RWPE2 (cell line): ENCODE results near the gene RCL1.

Experiments
- ATAC-seq: fragments of 200-7000 bp; cut with Tn5 transposase; 3 replicates; pipeline ENCODE4 v1.9.1; 2021; ENCODE audit warnings: low read depth
- DNase-seq: peaks from one replicate; pipeline ENCODE4 v3.0.0-alpha.2; 2020; ENCODE audit warnings: low spot score
- H3K27ac ChIP-seq: fragments of 450-650 bp; 2 replicates; pipeline ENCODE4 v1.5.1; 2017; ENCODE audit warnings: mild to moderate bottlenecking; ENCODE audit not compliant: poor library complexity, severe bottlenecking
- H3K27me3 ChIP-seq: fragments of 250-450 bp; sonication (Bioruptor Pico); 2 replicates; pipeline ENCODE4 v1.5.1; 2021; ENCODE audit warnings: mild to moderate bottlenecking, moderate library complexity; ENCODE audit not compliant: insufficient read depth, poor library complexity, severe bottlenecking
- H3K36me3 ChIP-seq: fragments of 250-450 bp; sonication (Bioruptor Pico); 2 replicates; pipeline ENCODE4 v1.5.1; 2020; ENCODE audit warnings: low read depth, mild to moderate bottlenecking, moderate library complexity
- H3K4me1 ChIP-seq: fragments of 250-450 bp; sonication (Bioruptor Pico); 2 replicates; pipeline ENCODE4 v1.5.1; 2021; ENCODE audit warnings: mild to moderate bottlenecking, moderate library complexity; ENCODE audit not compliant: insufficient read depth, poor library complexity, severe bottlenecking
- H3K4me3 ChIP-seq: fragments of 250-450 bp; sonication (Bioruptor Pico); 2 replicates; pipeline ENCODE4 v1.5.1; 2021; ENCODE audit warnings: mild to moderate bottlenecking, moderate library complexity; ENCODE audit not compliant: severe bottlenecking
- H3K9me3 ChIP-seq: fragments of 250-450 bp; sonication (Bioruptor Pico); 2 replicates; pipeline ENCODE4 v1.5.1; 2021; ENCODE audit warnings: mild to moderate bottlenecking, moderate library complexity; ENCODE audit not compliant: severe bottlenecking
- CTCF ChIP-seq: fragments of 450-650 bp; IDR thresholded peaks from one replicate; pipeline ENCODE4 v1.5.1; 2017; ENCODE audit warnings: mild to moderate bottlenecking, moderate library complexity; ENCODE audit not compliant: poor library complexity, severe bottlenecking

The RCL1 gene

GRCh38 chr9:4879115-4879558 lies 86.4 kb downstream of the RCL1 start:
- no peak for TF ChIP-seq CTCF
- no peak for DNase-seq
- ATAC-seq = no peak
- Histone ChIP-seq H3K9me3 (no peaks in the 10 kb centered on the region), H3K27me3 (no peaks in the 10 kb centered on the region), H3K4me1 (no peaks in the 10 kb centered on the region), H3K4me3 (no peak overlapping the region), H3K27ac (no peak overlapping the region), H3K36me3 (no peaks in the 10 kb centered on the region)

DNA sequence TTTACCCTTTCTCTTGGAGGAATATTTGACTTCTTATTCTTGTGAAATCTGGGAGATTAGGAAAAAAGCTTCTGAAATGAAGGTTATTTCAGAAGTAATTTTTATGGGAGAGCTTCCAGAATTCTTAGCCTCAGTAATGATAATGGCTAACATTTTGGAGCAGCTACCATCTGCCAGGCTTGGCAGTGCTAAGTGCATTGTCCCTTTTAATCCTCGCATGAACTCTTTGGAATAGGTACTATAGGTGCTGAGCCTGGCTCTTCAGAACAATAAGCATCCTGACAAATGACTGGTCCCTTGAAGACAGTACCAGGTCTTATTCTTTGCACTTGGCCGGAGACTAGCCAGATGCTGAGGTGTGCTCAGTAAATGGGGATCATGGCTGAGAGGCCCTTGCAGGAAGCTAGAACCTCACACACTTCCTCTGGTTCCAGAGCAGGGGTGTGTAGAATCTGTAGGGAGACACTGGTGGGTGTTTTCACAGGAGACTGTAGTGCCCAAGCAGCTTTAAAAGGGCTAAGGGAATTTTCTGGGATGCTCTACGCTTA lies 90.7 kb downstream of the RCL1 start:
- Histone ChIP-seq H3K4me3 (no peak overlapping the region), H3K4me1 (no peaks in the 10 kb centered on the region), H3K27ac (no peak overlapping the region), H3K27me3 (no peaks in the 10 kb centered on the region), H3K9me3 (no peaks in the 10 kb centered on the region), H3K36me3 (no peaks in the 10 kb centered on the region)
- ATAC-seq = no peak
- DNase-seq = no peak
- no peak for TF ChIP-seq CTCF

- Histone ChIP-seq H3K4me3 (no peak overlapping the region), H3K9me3 (no peaks in the 10 kb centered on the region), H3K27ac (no peak overlapping the region), H3K27me3 (no peaks in the 10 kb centered on the region), H3K36me3 (no peaks in the 10 kb centered on the region), H3K4me1 (no peaks in the 10 kb centered on the region)
- ATAC-seq (no peak), DNase-seq (no peak)
- TF ChIP-seq CTCF = no peak
Measured at GRCh38 chr9:4886698-4887097, 94.0 kb downstream of the RCL1 start.

GRCh38 chr9:4887556-4887955 lies 94.8 kb downstream of the RCL1 start:
- DNase-seq = no peak
- H3K27ac ChIP-seq = no peak overlapping the region
- no peaks in the 10 kb centered on the region for H3K27me3 ChIP-seq
- TF ChIP-seq CTCF = no peak
- ATAC-seq = peak; percentile 45; the same call in 1 of the 3 replicates
- H3K4me1 ChIP-seq = no peaks in the 10 kb centered on the region
- H3K4me3 ChIP-seq = no peak overlapping the region
- no peaks in the 10 kb centered on the region for H3K9me3 ChIP-seq
- no peaks in the 10 kb centered on the region for H3K36me3 ChIP-seq

GRCh38 chr9:4890242-4890641 lies 97.5 kb downstream of the RCL1 start:
- no peaks in the 10 kb centered on the region for H3K27me3 ChIP-seq
- DNase-seq (no peak), ATAC-seq (no peak)
- H3K4me1 ChIP-seq = peaks cover 7% of the 10 kb centered on the region
- no peak overlapping the region for H3K4me3 ChIP-seq
- no peak for TF ChIP-seq CTCF
- no peaks in the 10 kb centered on the region for H3K36me3 ChIP-seq
- no peaks in the 10 kb centered on the region for H3K9me3 ChIP-seq
- H3K27ac ChIP-seq = no peak overlapping the region
